Esophagus muscularis mucosa (tissue), 4 donors: Measurements from ENCODE around the gene SSR3.

Experiments used
- EP300 ChIP-seq: sonication (generic); formaldehyde crosslinking; IDR thresholded peaks from one replicate; pipeline ENCODE4 v1.6.1; 2017; ENCODE audit warnings: antibody characterized with exemption
- POLR2A ChIP-seq: fragments of 450-650 bp; IDR thresholded peaks from one replicate; pipeline ENCODE4 v1.6.1; 2017; ENCODE audit warnings: antibody characterized with exemption, moderate library complexity, mild to moderate bottlenecking, low read depth
- TF ChIP-seq, protein P1 (sequence below), 3 experiments: fragments of 200-600 bp in 2 of 3; fragments of 450-650 bp in 1 of 3; sonication (generic) in 2 of 3; IDR thresholded peaks; one replicate each; pipeline ENCODE4 v1.5.1; 2017 to 2019; ENCODE audit warnings: antibody characterized with exemption in 3 of 3, mild to moderate bottlenecking in 2 of 3, moderate library complexity in 1 of 3

DNA sequence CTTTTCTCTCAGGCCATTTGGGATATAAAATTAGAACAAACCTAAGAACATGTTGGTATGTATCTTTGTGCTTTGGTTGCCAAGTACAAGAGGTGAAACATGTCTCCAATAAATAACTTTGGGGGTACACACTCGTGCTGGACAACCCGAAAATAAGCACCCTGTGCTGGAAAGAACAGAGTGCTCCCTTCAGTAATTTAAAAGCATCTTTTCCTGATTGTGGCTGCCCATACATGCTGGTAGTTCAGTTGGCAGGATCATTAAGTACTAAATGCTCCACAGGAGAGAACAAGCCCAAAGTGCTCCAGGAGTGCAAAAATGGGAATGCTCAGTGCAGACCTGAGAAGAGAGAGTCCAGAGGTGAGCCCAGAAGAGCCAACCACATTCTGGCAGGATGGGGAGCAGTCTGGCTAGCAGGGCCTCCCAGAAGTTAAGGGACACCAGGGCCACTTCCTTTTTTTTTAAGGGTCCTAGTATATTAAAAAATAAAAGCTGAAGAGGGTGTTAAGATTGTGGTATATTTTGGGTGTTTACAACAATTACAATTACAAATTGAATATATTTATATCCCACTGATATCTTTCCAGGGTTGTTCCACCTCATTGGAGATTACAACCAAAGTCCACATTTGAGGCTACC is 48.6 kb upstream of the SSR3 start:
- TF ChIP-seq POLR2A (no peak), EP300 (no peak)
- TF ChIP-seq, protein P1, sequence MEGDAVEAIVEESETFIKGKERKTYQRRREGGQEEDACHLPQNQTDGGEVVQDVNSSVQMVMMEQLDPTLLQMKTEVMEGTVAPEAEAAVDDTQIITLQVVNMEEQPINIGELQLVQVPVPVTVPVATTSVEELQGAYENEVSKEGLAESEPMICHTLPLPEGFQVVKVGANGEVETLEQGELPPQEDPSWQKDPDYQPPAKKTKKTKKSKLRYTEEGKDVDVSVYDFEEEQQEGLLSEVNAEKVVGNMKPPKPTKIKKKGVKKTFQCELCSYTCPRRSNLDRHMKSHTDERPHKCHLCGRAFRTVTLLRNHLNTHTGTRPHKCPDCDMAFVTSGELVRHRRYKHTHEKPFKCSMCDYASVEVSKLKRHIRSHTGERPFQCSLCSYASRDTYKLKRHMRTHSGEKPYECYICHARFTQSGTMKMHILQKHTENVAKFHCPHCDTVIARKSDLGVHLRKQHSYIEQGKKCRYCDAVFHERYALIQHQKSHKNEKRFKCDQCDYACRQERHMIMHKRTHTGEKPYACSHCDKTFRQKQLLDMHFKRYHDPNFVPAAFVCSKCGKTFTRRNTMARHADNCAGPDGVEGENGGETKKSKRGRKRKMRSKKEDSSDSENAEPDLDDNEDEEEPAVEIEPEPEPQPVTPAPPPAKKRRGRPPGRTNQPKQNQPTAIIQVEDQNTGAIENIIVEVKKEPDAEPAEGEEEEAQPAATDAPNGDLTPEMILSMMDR (IDR thresholded peaks at IDR 0.05): no peak
